Epithelial cell of esophagus (primary cell): ENCODE data around the gene NPEPL1.
A peak's percentile ranks its signal among the peaks of the same experiment; 100 is the strongest.
"Not testable (repeated sequence)": the region's sequence is repeated elsewhere in the genome, so short reads cannot be mapped to it uniquely, and the experiment has no call there.

Source experiments
- DNase-seq: peaks from one replicate; pipeline ENCODE4 v3.0.0; 2010; ENCODE audit warnings: low read depth
- H3K4me3 ChIP-seq: 2 replicates; pipeline ENCODE4 v1.5.1; 2011; ENCODE audit warnings: mild to moderate bottlenecking, low read length, control low read depth
- CTCF ChIP-seq: IDR thresholded peaks from 2 replicates; pipeline ENCODE4 v1.5.1; 2011; ENCODE audit warnings: low read depth, mild to moderate bottlenecking, low read length, control low read depth, inconsistent platforms; ENCODE audit not compliant: insufficient read depth; ENCODE audit errors: missing control alignments

Gene NPEPL1, protein sequence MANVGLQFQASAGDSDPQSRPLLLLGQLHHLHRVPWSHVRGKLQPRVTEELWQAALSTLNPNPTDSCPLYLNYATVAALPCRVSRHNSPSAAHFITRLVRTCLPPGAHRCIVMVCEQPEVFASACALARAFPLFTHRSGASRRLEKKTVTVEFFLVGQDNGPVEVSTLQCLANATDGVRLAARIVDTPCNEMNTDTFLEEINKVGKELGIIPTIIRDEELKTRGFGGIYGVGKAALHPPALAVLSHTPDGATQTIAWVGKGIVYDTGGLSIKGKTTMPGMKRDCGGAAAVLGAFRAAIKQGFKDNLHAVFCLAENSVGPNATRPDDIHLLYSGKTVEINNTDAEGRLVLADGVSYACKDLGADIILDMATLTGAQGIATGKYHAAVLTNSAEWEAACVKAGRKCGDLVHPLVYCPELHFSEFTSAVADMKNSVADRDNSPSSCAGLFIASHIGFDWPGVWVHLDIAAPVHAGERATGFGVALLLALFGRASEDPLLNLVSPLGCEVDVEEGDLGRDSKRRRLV

GRCh38 chr20:58692579-58693225, at the start of gene NPEPL1:
TSS of gene NPEPL1 (plus strand) at chr20:58692800. CDS start at chr20:58692901, 101 bp downstream.
- no peak for TF ChIP-seq CTCF
- DNase-seq: peak; percentile 69
- peak within 1 kb of the TSS; percentile 33 for H3K4me3 ChIP-seq

GRCh38 chr20:58642896-58643295, 49.7 kb upstream of the NPEPL1 start:
- not testable (repeated sequence) for DNase-seq, H3K4me3 ChIP-seq

DNA sequence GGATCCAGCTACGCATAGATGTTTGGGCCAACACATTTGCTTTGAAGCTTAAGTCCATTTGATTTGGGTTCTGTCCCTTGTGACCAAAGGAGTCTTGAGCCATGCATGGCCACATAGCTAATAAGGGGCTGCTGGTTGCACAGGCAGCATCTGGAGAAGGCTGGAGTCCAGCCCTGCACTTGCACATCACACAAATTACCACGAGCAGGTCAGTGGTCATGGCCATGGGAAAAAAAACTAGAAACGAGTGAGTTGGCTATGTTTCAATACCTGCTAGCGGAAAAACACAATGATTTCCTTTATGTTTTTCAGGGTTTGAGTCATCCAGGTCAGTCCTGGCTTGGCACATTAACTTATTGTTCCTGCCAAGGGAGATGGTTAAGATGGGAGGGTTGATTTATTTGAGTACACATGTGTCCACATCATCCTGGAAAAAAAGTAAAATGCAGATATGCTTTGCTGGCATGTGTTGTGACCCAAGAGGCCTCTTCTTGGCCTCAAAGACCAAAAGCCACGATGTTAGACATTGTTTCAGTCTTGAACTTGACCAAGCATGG, 47.1 kb upstream of the NPEPL1 start:
- peak; percentile 74 for DNase-seq
- H3K4me3 ChIP-seq: no peak overlapping the region
- TF ChIP-seq CTCF: no peak

DNA sequence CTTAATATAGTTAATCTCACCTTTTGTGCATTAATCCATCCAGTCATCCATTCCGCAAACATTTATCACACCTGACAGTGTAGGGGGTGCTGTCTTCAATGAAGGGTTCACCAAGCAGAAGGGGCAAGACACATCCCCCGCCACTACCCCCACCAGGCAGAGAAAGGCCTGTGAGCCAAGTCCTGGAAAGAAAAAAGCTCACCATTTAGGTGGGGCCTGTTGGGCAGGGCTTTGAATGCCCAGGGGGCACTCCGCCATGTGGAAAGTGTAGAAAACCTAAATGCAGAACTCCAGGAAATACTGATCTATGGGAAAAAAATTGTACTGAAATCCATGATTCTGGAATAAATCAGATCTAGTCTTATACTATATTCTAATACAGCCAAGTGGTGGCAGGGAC, 46.3 kb upstream of the NPEPL1 start:
- H3K4me3 ChIP-seq: no peak overlapping the region
- DNase-seq: no peak
- TF ChIP-seq CTCF: no peak

DNA sequence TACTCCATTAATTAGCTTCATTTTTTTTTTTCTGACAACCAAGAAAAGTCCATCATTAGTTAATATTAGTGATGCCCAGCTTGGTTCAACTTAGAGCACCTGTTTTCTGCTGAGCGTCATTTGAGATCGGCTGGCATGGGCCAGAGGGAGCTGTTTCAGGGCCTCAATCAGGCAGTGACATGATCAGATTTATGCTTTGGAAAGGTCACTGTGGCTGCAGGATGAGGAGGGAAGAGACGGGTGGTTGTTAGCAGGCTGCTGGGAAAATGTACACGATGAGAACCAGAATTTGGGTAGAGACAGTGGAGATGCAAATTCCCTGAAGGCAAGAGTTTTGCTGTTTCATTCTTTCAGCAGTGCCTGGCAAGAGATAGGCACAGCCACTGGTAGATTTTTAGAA, 45.9 kb upstream of the NPEPL1 start:
- H3K4me3 ChIP-seq: no peak overlapping the region
- no peak for TF ChIP-seq CTCF
- no peak for DNase-seq

DNA sequence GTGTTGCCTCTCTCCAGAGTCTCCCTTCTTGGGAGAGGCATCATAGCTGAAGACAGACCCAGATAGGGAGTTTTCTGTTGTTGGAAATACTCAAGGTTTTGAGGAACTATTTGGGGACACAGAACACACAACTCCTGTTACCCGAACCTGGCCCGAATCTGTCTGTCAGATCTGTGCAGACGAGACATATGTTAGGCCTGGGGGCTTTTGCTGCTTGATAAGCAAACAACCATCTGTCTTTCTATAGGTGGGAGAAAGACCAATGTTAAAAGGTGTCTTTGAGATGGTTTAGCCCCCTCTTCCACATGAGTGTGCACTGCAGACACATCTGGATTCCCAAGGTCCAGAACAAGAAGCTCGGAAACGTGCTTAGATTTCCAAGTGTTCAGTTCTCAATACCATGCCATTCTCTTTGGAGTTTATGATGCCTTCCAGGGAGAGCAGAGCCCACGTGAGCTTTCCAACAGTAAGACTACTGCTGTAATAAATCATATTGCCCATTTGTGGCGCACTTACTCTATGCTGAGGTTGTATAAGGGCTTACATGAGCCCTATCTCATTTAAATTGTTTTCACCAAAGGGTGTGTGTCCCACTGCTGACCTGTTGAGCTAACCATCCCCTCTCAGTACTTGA, 45.3 kb upstream of the NPEPL1 start:
- no peak for TF ChIP-seq CTCF
- no peak for DNase-seq

More for the DNA sequence above, 45.3 kb upstream of the NPEPL1 start:
- H3K4me3 ChIP-seq: no peak overlapping the region
